GM21717 (cell line): ENCODE measurements around the gene CTNNBIP1.

ENCODE experiments used
- ATAC-seq: cut with Tn5 transposase; IDR thresholded peaks from one replicate; pipeline ENCODE4 v1.9.1; 2021; ENCODE audit warnings: mild to moderate bottlenecking, moderate library complexity; ENCODE audit not compliant: unreplicated experiment

The CTNNBIP1 gene

GRCh38 chr1:9905010-9905409 is 5.1 kb downstream of the CTNNBIP1 start:
- ATAC-seq, result no peak

DNA sequence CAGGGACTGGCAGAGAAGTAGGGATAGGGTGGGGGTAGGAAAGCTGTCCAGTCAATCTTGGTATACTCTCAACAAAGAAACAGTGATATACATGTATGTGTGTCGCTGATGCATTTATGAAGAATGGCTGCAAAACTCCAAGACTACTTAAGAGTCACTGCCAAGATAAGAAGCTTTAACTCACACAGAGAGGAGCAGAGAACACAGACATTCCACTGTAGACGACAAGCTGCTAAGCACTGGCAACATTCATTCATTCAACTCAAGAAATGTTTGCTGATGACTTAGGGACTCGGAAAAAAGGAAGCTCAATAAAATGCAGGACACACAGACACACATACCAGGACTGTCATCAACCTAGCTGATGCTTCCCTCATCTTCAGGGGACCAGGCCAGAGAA is 5.5 kb downstream of the CTNNBIP1 start:
- no peak for ATAC-seq

GRCh38 chr1:9903801-9904527 is 6.1 kb downstream of the CTNNBIP1 start:
- no peak for ATAC-seq

- no peak for ATAC-seq
Observed at GRCh38 chr1:9902060-9902452, 8.0 kb downstream of the CTNNBIP1 start.

GRCh38 chr1:9901148-9902059 is 8.7 kb downstream of the CTNNBIP1 start:
- no peak for ATAC-seq

DNA sequence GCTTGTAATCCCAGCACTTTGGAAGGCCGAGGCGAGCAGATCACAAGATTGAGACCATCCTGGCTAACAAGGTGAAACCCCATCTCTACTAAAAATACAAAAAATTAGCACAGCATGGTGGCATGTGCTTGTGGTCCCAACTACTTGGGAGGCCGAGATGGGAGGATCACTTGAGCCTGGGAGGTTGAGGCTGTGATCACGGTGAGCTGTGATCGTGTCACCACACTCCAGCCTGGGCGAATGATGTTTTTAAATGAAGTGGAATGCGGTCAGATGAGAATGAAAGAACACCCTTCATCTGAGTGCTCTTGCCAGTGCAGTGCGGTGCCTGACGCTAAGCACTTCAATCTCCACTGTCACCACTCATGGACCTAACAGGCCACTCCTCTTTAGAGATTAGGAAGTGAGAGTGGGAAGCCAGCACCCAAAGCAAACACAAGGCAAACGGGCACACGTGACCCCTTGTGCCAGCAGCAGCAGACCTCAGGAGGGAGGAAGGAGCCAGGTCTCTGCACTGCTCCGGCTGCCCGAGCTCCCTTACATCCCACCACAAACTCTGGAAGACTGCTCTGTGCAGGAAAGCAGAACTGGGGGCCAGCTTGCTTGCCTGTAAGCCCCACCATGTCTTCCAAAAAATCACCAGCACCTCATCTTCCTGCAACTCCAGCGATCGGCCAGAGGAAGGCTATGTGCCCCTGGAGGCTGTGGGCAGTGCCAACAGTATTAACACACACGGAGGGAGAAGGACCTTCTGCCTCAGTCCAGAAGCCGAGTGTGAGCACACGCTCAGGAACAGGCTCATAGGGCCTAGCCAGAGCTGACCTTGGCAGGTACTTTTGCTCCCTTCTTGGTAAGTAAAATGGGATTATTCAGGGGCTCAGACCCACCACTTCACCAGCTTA is 9.7 kb downstream of the CTNNBIP1 start:
- no peak for ATAC-seq

DNA sequence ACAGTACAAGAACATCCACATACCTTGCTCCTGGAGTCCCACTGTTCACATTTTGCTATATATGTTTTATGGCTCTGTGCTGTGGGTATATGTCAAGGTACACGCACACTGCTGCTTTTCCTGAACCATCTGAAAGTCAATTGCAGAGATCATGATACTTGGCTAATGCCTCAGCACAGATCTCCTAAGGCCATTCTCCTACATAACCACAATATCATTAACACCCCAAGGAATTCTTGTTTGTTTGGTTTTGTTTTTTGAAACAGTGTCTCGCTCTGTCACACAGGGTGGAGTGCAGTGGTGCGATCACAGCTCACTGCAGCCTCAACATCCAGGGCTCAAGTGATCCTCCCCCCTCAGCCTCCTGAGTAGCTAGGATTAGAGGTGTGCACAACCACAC is 16.0 kb downstream of the CTNNBIP1 start:
- no peak for ATAC-seq

GRCh38 chr1:9892563-9893528 is 17.2 kb downstream of the CTNNBIP1 start:
- no peak for ATAC-seq

GRCh38 chr1:9891207-9891606 is 18.9 kb downstream of the CTNNBIP1 start:
- no peak for ATAC-seq

DNA sequence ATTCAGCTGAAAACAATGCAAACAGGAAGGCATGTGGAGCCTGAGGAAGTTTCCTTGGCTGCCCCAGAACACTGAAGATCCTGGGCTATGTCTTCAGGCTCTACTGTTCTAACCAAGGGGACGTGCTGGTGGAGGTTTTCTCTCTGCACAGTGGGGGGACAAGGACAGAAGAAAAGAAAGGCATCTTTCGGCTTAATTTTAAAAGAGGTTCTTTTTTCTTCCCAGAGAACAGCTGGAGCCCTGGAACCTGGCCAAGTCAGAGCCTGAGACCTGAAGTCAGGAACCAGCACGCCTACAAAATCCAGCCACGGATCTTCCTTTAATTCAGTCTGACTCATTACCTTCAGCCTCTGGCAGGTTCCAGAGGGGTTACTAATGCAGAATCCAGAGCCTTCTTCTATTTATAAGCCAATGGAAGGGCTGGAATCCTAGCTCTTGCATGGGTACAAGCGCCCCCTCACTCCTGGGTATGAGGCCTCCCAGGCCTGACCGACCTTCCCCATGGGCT is 19.8 kb downstream of the CTNNBIP1 start:
- ATAC-seq, result no peak

- no peak for ATAC-seq
Observed at GRCh38 chr1:9889411-9889810, 20.7 kb downstream of the CTNNBIP1 start.

GRCh38 chr1:9888886-9889285 is 21.2 kb downstream of the CTNNBIP1 start:
- no peak for ATAC-seq

GRCh38 chr1:9887070-9887469 is 23.0 kb downstream of the CTNNBIP1 start:
- ATAC-seq, result no peak

DNA sequence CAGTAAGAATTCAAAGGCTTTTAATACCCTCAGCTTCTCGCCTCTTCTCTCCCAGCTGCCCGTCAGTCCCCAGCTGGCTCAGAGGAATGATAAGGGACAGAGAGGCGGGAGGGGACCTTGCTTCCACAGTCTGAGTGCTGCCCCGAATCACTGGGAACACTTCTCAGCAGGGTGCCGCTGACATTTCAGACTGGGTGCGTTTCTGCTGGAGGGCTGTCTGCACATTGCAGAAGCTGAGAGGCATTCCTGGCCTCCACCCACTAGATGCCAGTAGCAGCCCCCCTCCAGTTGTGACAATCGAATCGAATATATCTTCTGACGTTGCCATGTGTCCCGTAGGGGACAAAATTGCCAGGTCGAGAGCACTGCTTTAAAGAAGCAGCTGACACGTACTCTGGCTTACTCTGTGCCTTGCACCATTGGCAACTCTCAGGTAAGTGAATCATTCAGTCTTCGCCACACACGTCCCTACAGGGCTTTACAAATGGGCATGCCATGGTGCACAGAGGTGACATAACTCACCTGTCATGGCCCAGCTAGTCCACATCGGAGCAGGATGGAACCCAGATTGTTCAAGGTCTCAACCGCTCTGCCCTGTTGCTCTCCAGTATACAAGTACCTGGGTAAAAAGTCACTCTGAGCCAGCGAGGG is 23.9 kb downstream of the CTNNBIP1 start:
- no peak for ATAC-seq

GRCh38 chr1:9884805-9885204 is 25.3 kb downstream of the CTNNBIP1 start:
- ATAC-seq, result no peak

DNA sequence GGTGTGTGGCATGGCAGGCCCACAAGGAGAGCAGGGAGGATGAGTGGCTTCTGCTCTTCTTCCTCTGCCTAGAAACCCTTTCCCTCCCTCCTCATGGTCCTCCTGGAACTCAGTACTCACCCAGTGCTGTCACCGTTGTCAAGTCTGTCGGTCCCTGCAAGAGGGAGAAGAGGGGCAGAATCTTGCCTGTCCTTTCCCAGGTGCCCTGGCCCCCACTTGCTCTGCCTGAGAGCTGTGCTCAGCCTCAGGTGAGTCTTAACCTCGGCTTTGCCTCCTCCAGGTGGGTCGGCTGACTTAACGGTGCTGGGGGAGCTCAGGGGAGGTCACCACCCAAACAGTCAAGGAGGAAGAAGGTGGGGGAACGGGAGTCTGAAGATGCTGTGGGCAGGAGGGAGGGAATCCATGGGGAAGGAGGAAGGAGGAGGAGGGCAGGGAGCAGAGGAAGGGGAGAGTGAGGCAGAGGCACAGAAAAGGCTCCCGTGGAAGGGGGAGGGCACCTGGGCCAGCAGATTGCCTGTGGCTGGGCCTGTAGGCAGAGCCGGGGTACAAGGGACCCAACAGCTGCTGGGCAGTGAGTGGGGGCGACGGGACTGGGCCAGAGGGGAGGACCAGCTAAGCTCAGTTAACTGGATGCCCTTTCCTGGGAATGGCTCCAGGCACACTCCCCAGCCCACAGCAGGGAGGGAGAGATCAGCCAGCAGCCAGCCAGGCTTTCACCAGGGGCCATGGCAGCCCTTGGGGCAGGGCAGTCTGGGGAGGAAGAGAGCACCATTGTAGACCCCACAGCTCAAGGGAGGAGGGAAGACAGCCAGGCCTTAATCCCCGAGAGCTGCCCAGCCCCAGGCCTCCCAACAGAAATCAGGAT is 26.3 kb downstream of the CTNNBIP1 start:
- ATAC-seq, result no peak

DNA sequence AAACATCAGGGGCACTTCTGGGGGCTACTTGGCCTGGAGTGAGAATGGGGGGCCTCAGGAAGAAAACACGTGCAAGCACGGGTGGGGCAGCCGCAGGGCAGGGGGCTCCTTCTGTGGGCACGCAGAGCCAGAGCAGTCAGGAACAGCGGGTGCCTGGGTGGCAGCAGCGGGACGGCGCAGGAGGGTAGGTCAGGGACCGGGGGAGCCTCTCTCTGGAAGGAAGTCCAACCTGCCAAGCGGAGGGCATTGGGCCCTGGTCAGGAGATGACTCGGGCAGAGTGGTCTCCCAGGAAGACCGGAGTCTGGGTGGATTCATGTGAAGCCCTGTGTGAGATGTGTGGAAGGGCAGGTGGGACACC is 27.1 kb downstream of the CTNNBIP1 start:
- no peak for ATAC-seq

- ATAC-seq, result no peak
Observed at GRCh38 chr1:9882296-9882944, 27.6 kb downstream of the CTNNBIP1 start.
